IMR-90 (cell line): ENCODE measurements around the gene DNAJC27. TPM values are rescaled to one million over a fixed set of nuclear protein-coding genes. Genes with fewer than 3 reads are reported as not detected.

Experiments used
- ATAC-seq: fragments of 200-7000 bp; cut with Tn5 transposase; 2 replicates; pipeline ENCODE4 v1.9.1; 2020; ENCODE audit warnings: low read depth, mild to moderate bottlenecking, moderate library complexity
- BruUV-seq: library from RNA; stranded (reverse); fragments of 400-500 nt; replicated peaks from 2 replicates; lab custom pipeline; 2021; lab: Mats Ljungman, UMichigan
- CTCF ChIA-PET: fragments of 300-600 bp; formaldehyde crosslinking; extraction: SDS; loops from one replicate; lab custom pipeline; 2021; ENCODE audit warnings: antibody characterized with exemption; lab: Yijun Ruan, JAX
- POLR2A ChIA-PET: fragments of 300-600 bp; sonication (Branson Sonifier 250); formaldehyde crosslinking; loops from one replicate; lab custom pipeline; 2022; ENCODE audit warnings: antibody characterized with exemption; ENCODE audit not compliant: unreplicated experiment; lab: Charles Lee
- DNase-seq: peaks from one replicate; pipeline ENCODE4 v3.0.0; 2013
- H2AFZ ChIP-seq: replicated peaks from 2 replicates; pipeline ENCODE3; 2013; ENCODE audit warnings: low read length, mild to moderate bottlenecking; ENCODE audit not compliant: poor library complexity
- H2AK5ac ChIP-seq: 2 replicates; pipeline ENCODE4 v1.6.1; 2013; ENCODE audit warnings: low read depth, low read length, inconsistent platforms
- H2AK9ac ChIP-seq: replicated peaks from 2 replicates; pipeline ENCODE3; 2013; ENCODE audit warnings: mild to moderate bottlenecking, low read depth, low read length, moderate library complexity; ENCODE audit not compliant: poor library complexity
- H2BK120ac ChIP-seq: 2 replicates; pipeline ENCODE4 v1.6.1; 2013; ENCODE audit warnings: low read depth, low read length, inconsistent platforms
- H2BK15ac ChIP-seq: 3 replicates; pipeline ENCODE4 v1.6.1; 2013; ENCODE audit warnings: low read depth, low read length, inconsistent platforms
- H2BK20ac ChIP-seq: 2 replicates; pipeline ENCODE4 v1.6.1; 2013; ENCODE audit warnings: low read depth, mild to moderate bottlenecking, inconsistent platforms, low read length, moderate library complexity
- H2BK5ac ChIP-seq: 2 replicates; pipeline ENCODE4 v1.6.1; 2013; ENCODE audit warnings: mild to moderate bottlenecking, low read depth, low read length, inconsistent platforms; ENCODE audit not compliant: poor library complexity, severe bottlenecking
- H3K14ac ChIP-seq: replicated peaks from 2 replicates; pipeline ENCODE4 v1.6.1; 2013; ENCODE audit warnings: low read depth, low read length, inconsistent platforms
- H3K18ac ChIP-seq: 2 replicates; pipeline ENCODE4 v1.6.1; 2013; ENCODE audit warnings: low read depth, low read length, control low read depth
- H3K23ac ChIP-seq: 2 replicates; pipeline ENCODE4 v1.6.1; 2013; ENCODE audit warnings: low read depth, low read length, inconsistent platforms
- H3K27ac ChIP-seq: 2 replicates; pipeline ENCODE4 v1.5.1; 2013; ENCODE audit warnings: mild to moderate bottlenecking, control low read depth, low read length; ENCODE audit not compliant: insufficient read depth
- H3K27me3 ChIP-seq: 2 replicates; pipeline ENCODE4 v1.6.1; 2013; ENCODE audit warnings: low read length; ENCODE audit not compliant: control insufficient read depth, insufficient read depth
- H3K36me3 ChIP-seq: 2 replicates; pipeline ENCODE4 v1.6.1; 2013; ENCODE audit warnings: low read length, mixed read lengths; ENCODE audit not compliant: control insufficient read depth, insufficient read depth
- H3K4ac ChIP-seq: 2 replicates; pipeline ENCODE4 v1.6.1; 2013; ENCODE audit warnings: low read depth, low read length, inconsistent platforms
- H3K4me1 ChIP-seq: 2 replicates; pipeline ENCODE4 v1.6.1; 2013; ENCODE audit warnings: low read length, mixed read lengths; ENCODE audit not compliant: control insufficient read depth, insufficient read depth
- H3K4me2 ChIP-seq: 2 replicates; pipeline ENCODE4 v1.6.1; 2013; ENCODE audit warnings: low read depth, mild to moderate bottlenecking, control low read depth, low read length, moderate library complexity
- H3K4me3 ChIP-seq: 2 replicates; pipeline ENCODE4 v1.5.1; 2013; ENCODE audit warnings: low read depth, mild to moderate bottlenecking, control low read depth, low read length, moderate library complexity; ENCODE audit not compliant: insufficient read depth
- H3K56ac ChIP-seq: 2 replicates; pipeline ENCODE4 v1.6.1; 2013; ENCODE audit warnings: low read length, inconsistent platforms; ENCODE audit not compliant: insufficient read depth; ENCODE audit errors: extremely low read depth
- H3K79me1 ChIP-seq, 2 experiments: 2 replicates each; pipeline ENCODE4 v1.6.1; 2013; ENCODE audit warnings: low read length in 2 of 2, inconsistent platforms in 1 of 2, low read depth in 1 of 2
- H3K9ac ChIP-seq: 2 replicates; pipeline ENCODE4 v1.6.1; 2013; ENCODE audit warnings: low read depth, low read length, control low read depth
- H3K9me1 ChIP-seq: 2 replicates; pipeline ENCODE4 v1.6.1; 2013; ENCODE audit warnings: low read length, inconsistent platforms; ENCODE audit not compliant: insufficient read depth
- H3K9me3 ChIP-seq: 2 replicates; pipeline ENCODE4 v1.6.1; 2013; ENCODE audit warnings: low read length; ENCODE audit not compliant: control insufficient read depth, insufficient read depth
- H4K20me1 ChIP-seq: 2 replicates; pipeline ENCODE4 v1.6.1; 2013; ENCODE audit warnings: low read length, inconsistent platforms; ENCODE audit not compliant: insufficient read depth
- H4K5ac ChIP-seq: 2 replicates; pipeline ENCODE4 v1.6.1; 2013; ENCODE audit warnings: mild to moderate bottlenecking, low read depth, low read length, control low read depth
- H4K8ac ChIP-seq, 2 experiments: 2 replicates each; pipeline ENCODE4 v1.6.1; 2013; ENCODE audit warnings: low read depth in 2 of 2, low read length in 2 of 2, control low read depth in 1 of 2, inconsistent platforms in 1 of 2
- H4K91ac ChIP-seq: 2 replicates; pipeline ENCODE4 v1.6.1; 2013; ENCODE audit warnings: low read depth, low read length, inconsistent platforms; ENCODE audit not compliant: insufficient read depth
- BHLHE40 ChIP-seq: fragments of 150-350 bp; IDR thresholded peaks from 2 replicates; pipeline ENCODE4 v1.6.1; 2016; ENCODE audit warnings: mild to moderate bottlenecking, low read depth, low read length
- MXI1 ChIP-seq: IDR thresholded peaks from 2 replicates; pipeline ENCODE4 v1.6.1; 2012; ENCODE audit warnings: low read depth, mild to moderate bottlenecking, low read length, moderate library complexity, borderline replicate concordance
- RAD21 ChIP-seq: IDR thresholded peaks from 2 replicates; pipeline ENCODE4 v1.6.1; 2012; ENCODE audit warnings: low read length, improper control_type of control experiment
- RFX5 ChIP-seq: IDR thresholded peaks from 2 replicates; pipeline ENCODE4 v1.8.0; 2012; ENCODE audit warnings: low read depth, mild to moderate bottlenecking, low read length, moderate library complexity
- WGBS, 2 experiments: methylation state at CpG; one replicate each; pipeline versions ENCODE4 v1.1.5 to v1.1.7; 2013; ENCODE audit warnings: missing lambda C conversion rate in 2 of 2; ENCODE audit not compliant: insufficient read length in 1 of 2; ENCODE audit errors: extremely low coverage in 2 of 2; 5-methylcytosine and 5-hydroxymethylcytosine counted together
- dilution Hi-C: fragments of 300-500 bp; cut with HindIII; formaldehyde crosslinking; loops from one replicate; pipeline ENCODE4 v1.14.3; 2018; ENCODE audit warnings: low sequenced_read_pairs; ENCODE audit not compliant: unreplicated experiment
- in situ Hi-C: fragments of 300-500 bp; cut with MboI; formaldehyde crosslinking; loops from 3 replicates; pipeline ENCODE4 v1.14.3; 2019; ENCODE audit warnings: low sequenced_read_pairs, inconsistent platforms, mixed read lengths
- intact Hi-C: fragments of 100-400 bp; cut with micrococcal nuclease; formaldehyde crosslinking; loops from 2 replicates; pipeline ENCODE4 v1.10.0; 2022
- polyA plus RNA-seq, 3 experiments: library from polyadenylated mRNA; depleted of rRNA; stranded (reverse); fragments of >200 nt; gene quantifications; 2 replicates each; pipeline ENCODE4 v1.2.3, GENCODE V29; 2012; ENCODE audit warnings: low replicate concordance in 1 of 3
- total RNA-seq: library from RNA; depleted of rRNA; stranded (reverse); fragments of >200 nt; gene quantifications from 2 replicates; pipeline ENCODE4 v1.2.3, GENCODE V29; 2012

Gene DNAJC27
- total and polyA plus RNA-seq, 2 of the 4 experiments (the other 2 are of a cell fraction): 1.6 to 2.0 TPM

DNA sequence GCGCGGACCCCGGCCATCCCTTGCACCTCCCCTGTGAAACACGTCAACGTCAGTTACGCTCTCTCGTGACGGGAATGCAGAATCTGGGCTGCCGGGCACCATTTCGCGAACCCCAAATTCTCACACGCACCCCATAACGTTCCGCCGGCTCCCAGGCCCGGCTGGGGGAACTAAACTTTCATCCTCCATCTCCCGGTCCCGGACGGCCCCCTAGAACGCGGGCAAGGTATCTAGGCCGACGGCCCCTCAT is 544 bp downstream of the DNAJC27 start:
- Histone ChIP-seq H2AK5ac (peak overlapping the region; percentile 38), H3K4me3 (peak overlapping the region; percentile 72), H3K9ac (peak overlapping the region; percentile 92), H2BK15ac (peak overlapping the region; percentile 16; the same call in 1 of the 3 replicates), H3K14ac (peak overlapping the region; percentile 87), H3K4ac (peak overlapping the region; percentile 93), H3K4me2 (peak overlapping the region; percentile 73), H4K5ac (peak overlapping the region; percentile 92), H2AFZ (peak overlapping the region; percentile 99), H3K18ac (peak overlapping the region; percentile 72), H2AK9ac (peak overlapping the region; percentile 72), H2BK120ac (no peak overlapping the region; the same call in 1 of the 2 replicates), H3K23ac (peak overlapping the region; percentile 83), H3K27me3 (no peaks in the 10 kb centered on the region), H3K27ac (peak overlapping the region; percentile 96), H2BK5ac (peak overlapping the region; percentile 81), H3K9me3 (no peaks in the 10 kb centered on the region), H3K9me1 (0 out of 2 replicates have a peak, but pooled peaks cover 2% of the 10 kb centered on the region), H4K91ac (peak overlapping the region; percentile 84), H2BK20ac (no peak overlapping the region), H4K8ac (peak overlapping the region; percentile 92 to 97), H3K4me1 (no peaks in the 10 kb centered on the region), H4K20me1 (no peaks in the 10 kb centered on the region), H3K56ac (peak overlapping the region; percentile 67), H3K36me3 (no peaks in the 10 kb centered on the region; the same call in 1 of the 2 replicates), H3K79me1 (peaks cover 14 to 29% of the 10 kb centered on the region in 2 experiments; a peak in 3 of 4 replicates)
- no TSS peak for BruUV-seq
- intact Hi-C loops: loop anchor here (5.0 kb wide), 3 partner anchors 71 to 559 kb away; partner anchors contain the start of gene EFR3B
- ChIA-PET POLR2A (no interaction called here), CTCF (no interaction called here)
- DNase-seq (no peak), ATAC-seq (peak; percentile 6)
- in situ Hi-C loops: no loop called here
- dilution Hi-C loops: no loop called here
- no peak for TF ChIP-seq RAD21
- TF ChIP-seq MXI1: no peak
- 0 out of 2 replicates have a peak, but pooled peaks have one; percentile 4 for TF ChIP-seq BHLHE40
- no peak for TF ChIP-seq RFX5
- WGBS, 2 experiments: 0% methylated on average over 10 of the region's 23 CpGs; no CpG with 5 or more reads in 1 of the 2 experiments
